GM18517 (cell line): ENCODE results near the gene HHAT.

Experiments
- ATAC-seq: cut with Tn5 transposase; IDR thresholded peaks from one replicate; pipeline ENCODE4 v1.9.1; 2021; ENCODE audit warnings: mild to moderate bottlenecking, moderate library complexity; ENCODE audit not compliant: unreplicated experiment

Gene HHAT

DNA sequence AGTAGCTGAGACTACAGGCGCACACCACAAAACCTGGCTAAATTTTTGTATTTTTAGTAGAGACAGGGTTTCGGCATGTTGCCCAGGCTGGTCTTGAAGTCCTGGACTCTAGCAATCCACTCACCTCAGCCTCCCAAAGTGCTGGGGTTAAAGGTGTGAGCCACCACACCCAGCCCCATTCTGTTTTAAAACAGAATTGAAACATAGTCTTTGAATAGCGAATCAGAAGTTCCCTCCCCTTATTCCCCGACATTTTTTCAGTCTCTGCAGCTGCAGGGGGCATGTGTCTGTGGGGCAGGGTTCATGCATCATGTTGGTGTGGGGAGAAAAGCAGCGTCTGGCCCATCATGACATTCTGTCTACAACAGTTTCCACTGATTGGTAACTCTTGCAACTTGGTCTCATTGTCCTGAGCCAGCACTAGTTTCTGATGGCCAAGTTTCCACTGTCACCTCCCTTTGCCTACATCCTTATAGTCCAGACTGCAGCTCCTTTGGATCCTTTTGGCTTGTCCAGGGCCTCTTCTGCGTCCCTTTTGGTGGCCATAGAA is 15.6 kb upstream of the HHAT start:
- no peak for ATAC-seq

DNA sequence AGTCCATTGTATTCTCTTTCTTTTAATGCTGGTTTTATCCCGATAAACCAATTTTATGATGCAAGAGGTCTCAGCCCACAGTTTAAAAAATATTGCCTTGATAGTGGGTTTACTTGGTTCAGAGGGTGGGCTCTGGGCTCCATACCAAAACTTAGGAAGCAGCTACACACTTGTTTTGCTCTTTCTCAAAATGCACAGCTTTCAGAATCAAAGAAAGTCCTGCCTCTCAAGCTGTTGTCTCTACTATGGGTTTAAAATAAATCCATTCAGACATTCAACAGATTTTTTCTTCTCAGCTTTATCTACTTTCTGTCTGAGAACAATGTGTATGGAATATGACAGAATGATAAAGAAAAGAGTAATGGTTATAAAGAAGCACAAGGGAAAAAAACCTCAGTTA is 14.8 kb upstream of the HHAT start:
- no peak for ATAC-seq

- no peak for ATAC-seq
These were observed 13.2 kb upstream of the HHAT start for GRCh38 chr1:210315529-210315928.

DNA sequence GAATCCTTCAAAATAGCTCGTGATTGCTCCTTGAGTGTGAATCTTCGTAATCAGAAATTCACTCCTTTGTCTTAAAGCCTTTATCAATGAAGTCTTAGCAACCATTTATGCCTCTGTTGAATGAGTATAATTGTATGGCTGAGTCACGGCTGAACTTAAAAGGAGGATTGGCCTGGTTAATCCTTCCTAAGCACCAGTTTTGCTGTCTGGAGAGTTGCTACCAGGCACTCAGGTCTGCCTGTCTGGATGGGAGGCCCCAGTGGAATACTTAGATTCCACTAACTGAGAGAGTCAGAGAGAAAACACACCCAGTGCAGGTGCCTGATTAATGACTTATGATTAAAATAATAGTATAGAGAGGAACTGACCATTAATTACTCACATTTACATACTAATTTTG is 7.6 kb upstream of the HHAT start:
- ATAC-seq, result no peak

- ATAC-seq, result no peak
These were observed 7.2 kb upstream of the HHAT start for GRCh38 chr1:210321552-210321951.

- no peak for ATAC-seq
These were observed 4.7 kb upstream of the HHAT start for GRCh38 chr1:210323957-210324356.

DNA sequence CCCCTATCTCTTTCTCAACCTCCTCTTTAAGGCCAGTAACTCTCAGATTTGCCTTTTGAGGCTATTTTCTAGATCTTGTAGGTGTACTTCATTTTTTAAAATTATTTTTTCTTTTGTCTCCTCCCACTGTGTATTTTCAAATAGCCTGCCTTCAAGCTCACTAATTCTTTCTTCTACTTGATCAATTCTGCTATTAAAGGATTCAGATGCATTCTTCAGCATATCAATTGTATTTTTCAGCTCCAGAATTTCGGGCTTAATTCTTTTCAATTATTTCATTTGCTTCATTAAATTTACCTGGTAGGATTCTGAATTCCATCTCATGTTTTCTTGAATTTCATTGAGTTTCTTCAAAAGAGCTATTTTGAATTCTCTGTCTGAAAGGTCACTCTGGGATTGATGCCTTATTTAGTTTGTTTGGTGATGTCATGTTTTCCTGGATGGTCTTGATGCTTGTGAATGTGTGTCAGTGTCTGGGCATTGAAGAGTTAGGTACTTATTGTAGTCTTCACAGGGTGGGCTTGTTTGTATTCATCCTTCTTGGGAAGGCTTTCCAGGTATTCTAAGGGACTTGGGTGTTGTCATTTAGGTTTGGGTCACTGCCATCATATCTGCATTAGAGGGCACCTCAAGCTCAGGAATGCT is 3.6 kb upstream of the HHAT start:
- no peak for ATAC-seq

- ATAC-seq, result no peak
These were observed 513 bp upstream of the HHAT start for GRCh38 chr1:210328032-210328745.

GRCh38 chr1:210330279-210330866 is 1.7 kb downstream of the HHAT start:
- ATAC-seq, result no peak

DNA sequence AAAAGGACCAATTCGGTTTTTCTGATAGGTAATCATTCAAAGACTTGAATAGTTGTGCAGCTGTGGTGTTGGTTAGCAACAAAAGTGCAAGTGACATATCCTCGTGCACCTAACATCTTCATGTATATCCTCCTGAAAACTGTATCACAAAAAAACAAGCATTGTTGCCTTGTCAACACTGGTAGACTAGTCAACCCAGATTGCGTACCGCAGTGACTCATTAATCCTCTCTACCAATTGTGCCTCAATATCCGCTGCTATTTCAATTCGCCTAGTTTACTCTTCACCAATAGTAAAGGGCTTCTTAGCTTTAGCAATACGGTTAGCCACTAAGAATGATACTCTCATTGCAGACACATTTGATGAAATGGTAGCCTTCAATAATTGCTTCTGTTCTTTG is 3.5 kb downstream of the HHAT start:
- no peak for ATAC-seq

- peak; percentile 91 for ATAC-seq
These were observed 4.2 kb downstream of the HHAT start for GRCh38 chr1:210332719-210333398.

DNA sequence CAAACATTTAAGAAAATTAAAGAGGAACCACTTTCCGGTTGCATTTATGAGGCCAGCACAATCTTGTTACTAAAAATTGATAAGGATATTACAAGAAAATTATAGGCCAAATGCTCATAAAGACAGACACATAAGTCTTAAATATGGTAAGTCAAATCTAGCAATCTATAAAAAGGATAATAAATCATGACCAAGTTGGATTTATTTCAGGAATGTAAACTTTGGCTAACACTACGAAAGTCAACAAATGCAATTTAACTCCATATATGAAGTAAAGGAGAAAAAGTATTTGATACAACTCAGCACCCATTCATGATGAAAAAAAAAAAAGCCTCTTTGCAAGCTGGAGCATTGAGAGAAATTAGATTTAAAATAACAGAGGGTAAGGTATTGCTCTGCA is 6.3 kb downstream of the HHAT start:
- no peak for ATAC-seq

DNA sequence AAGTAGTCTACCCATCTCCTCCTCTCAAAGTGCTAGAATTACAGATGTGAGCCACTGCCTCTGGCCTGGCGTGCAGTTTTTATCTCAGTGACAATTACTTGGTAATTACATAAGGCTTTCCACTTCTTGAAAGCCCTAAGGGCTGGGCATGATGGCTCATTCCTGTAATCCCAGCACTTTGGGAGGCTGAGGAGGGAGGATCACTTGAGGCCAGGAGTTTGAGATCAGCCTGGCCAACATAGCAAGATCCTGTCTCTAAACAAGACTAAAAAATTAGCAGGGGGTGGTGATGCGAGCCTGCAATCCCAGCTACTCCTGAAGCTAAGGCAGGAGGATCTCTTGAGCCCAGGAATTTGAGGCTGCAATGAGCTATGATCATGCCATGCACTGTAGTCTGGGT is 7.7 kb downstream of the HHAT start:
- ATAC-seq, result no peak

DNA sequence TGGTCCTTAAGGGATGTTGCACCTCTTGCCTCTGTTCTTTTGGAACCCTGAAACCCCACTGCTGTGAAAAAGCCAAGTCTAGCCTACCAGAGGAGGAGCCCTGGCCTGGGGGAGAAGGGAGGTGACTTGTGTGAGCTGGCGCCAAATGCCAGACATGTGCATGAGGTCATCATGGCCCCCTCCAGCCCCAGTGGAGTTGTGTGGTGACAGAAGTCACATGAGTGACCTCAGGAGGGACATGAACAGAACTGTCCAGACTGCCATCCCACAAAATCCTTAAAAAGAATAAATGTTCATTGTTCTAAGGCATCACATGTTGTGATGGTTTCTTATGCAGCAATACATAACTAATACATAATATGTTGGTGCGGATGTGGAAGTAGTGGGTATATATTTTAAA is 10.8 kb downstream of the HHAT start:
- no peak for ATAC-seq

DNA sequence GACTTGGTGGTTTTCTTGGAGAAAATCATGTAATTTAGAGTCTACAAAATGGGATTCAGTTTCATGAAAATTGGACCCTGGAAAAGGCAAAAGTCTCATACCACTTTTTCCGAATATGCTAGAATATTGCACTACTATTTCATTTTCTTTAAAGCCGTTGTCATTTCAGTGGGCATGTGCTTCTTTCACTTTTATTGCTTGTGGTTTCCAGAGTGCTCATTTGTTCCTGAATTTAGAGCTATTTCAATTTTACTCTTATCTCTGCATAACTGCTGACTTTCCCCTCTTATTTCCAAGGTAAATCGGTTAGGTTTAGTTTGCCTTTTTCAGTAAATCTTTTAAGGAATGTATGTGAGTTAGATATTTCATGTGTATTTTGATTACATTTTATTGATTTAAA is 11.6 kb downstream of the HHAT start:
- no peak for ATAC-seq

- ATAC-seq, result no peak
These were observed 12.1 kb downstream of the HHAT start for GRCh38 chr1:210340841-210341240.

GRCh38 chr1:210342986-210343780 is 14.5 kb downstream of the HHAT start:
- ATAC-seq, result peak; percentile 62

- no peak for ATAC-seq
These were observed 16.0 kb downstream of the HHAT start for GRCh38 chr1:210344706-210345105.

DNA sequence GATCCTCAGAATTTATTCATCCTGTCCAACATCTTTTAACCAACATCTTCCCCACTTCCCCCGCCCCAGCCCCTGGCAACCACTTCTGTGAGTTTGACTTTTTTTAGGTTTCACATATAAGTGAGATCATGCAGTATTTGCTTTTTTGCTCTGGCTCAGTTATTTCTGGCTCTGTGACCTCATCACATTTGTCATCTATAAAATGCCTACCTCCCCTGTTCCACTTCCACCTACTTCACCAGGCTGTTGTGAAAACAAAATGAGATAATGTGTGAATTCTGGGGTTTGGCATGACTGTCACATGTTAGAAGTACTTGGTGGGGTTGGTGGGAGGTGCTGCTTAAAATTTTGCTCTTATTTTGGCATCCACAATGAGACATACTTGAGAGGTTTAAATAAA is 18.4 kb downstream of the HHAT start:
- peak; percentile 56 for ATAC-seq

- ATAC-seq, result no peak
These were observed 22.8 kb downstream of the HHAT start for GRCh38 chr1:210351496-210351895.

- no peak for ATAC-seq
These were observed 23.9 kb downstream of the HHAT start for GRCh38 chr1:210352575-210352974.
